Thyroid gland (tissue), 4 donors: ENCODE measurements around the gene HPCAL1. TPM values are rescaled to one million over a fixed set of nuclear protein-coding genes. Genes with fewer than 3 reads are reported as not detected.

Source experiments
- DNase-seq, 2 donors: peaks; one replicate each; pipeline ENCODE4 v3.0.0-alpha.2; 2019
- H3K27ac ChIP-seq, 3 donors: fragments of 200-600 bp; sonication (generic); 1 replicate in 2 of 3; 2 replicates in 1 of 3; pipeline ENCODE4 v1.5.1; 2016 to 2019; ENCODE audit warnings: mild to moderate bottlenecking in 1 of 3, moderate library complexity in 1 of 3
- H3K27me3 ChIP-seq: fragments of 200-600 bp; sonication (generic); one replicate; pipeline ENCODE4 v1.5.1; 2019
- H3K36me3 ChIP-seq, 2 donors: fragments of 200-600 bp; sonication (generic); one replicate each; pipeline ENCODE4 v1.5.1; 2016 to 2019
- H3K4me1 ChIP-seq, 2 donors: fragments of 200-600 bp; sonication (generic); one replicate each; pipeline ENCODE4 v1.5.1; 2017 to 2019
- H3K4me3 ChIP-seq, 3 donors: fragments of 200-600 bp; sonication (generic); replicated peaks in 1 of 3; 1 replicate in 2 of 3; 2 replicates in 1 of 3; pipeline ENCODE4 v1.5.1; 2016; ENCODE audit warnings: mild to moderate bottlenecking in 1 of 3
- H3K9me3 ChIP-seq: fragments of 200-600 bp; sonication (generic); one replicate; pipeline ENCODE4 v1.5.1; 2017
- POLR2A ChIP-seq, 2 donors: fragments of 450-650 bp; IDR thresholded peaks; one replicate each; pipeline ENCODE4 v1.6.1; 2017; ENCODE audit warnings: antibody characterized with exemption in 2 of 2, mild to moderate bottlenecking in 2 of 2, moderate library complexity in 1 of 2
- WGBS, 2 donors: methylation state at CpG; one replicate each; pipeline ENCODE4 v1.1.5; 2017; 5-methylcytosine and 5-hydroxymethylcytosine counted together
- intact Hi-C: fragments of 100-400 bp; cut with DNase I; formaldehyde crosslinking; loops from one replicate; pipeline ENCODE4 v1.15.1; 2023
- total RNA-seq, 4 donors: library from RNA; depleted of rRNA; stranded (reverse); fragments of >200 nt; gene quantifications; one replicate each; pipeline ENCODE4 v1.2.3, GENCODE V29; 2016
- TF ChIP-seq, protein P1 (sequence below), 6 experiments: fragments of 200-600 bp in 3 of 6; fragments of 450-650 bp in 3 of 6; sonication (generic) in 3 of 6; IDR thresholded peaks; one replicate each; pipeline ENCODE4 v1.5.1; 2016 to 2019; ENCODE audit warnings: antibody characterized with exemption in 6 of 6, mild to moderate bottlenecking in 2 of 6, inconsistent platforms in 1 of 6, moderate library complexity in 1 of 6

HPCAL1 gene
- total RNA-seq, 4 donors from 2014 or later = 39.9 to 84.2 (median 64.8) TPM

GRCh38 chr2:10402653-10403215 lies 100.0 kb downstream of the HPCAL1 start:
- H3K9me3 ChIP-seq = no peaks in the 10 kb centered on the region
- 84 to 92% methylated on average over 8 of the region's 8 CpGs for WGBS, 2 donors
- DNase-seq = no peak
- no peaks in the 10 kb centered on the region for H3K27me3 ChIP-seq
- peaks cover 19 to 53% of the 10 kb centered on the region in 2 donors for H3K4me1 ChIP-seq
- TF ChIP-seq, protein P1, sequence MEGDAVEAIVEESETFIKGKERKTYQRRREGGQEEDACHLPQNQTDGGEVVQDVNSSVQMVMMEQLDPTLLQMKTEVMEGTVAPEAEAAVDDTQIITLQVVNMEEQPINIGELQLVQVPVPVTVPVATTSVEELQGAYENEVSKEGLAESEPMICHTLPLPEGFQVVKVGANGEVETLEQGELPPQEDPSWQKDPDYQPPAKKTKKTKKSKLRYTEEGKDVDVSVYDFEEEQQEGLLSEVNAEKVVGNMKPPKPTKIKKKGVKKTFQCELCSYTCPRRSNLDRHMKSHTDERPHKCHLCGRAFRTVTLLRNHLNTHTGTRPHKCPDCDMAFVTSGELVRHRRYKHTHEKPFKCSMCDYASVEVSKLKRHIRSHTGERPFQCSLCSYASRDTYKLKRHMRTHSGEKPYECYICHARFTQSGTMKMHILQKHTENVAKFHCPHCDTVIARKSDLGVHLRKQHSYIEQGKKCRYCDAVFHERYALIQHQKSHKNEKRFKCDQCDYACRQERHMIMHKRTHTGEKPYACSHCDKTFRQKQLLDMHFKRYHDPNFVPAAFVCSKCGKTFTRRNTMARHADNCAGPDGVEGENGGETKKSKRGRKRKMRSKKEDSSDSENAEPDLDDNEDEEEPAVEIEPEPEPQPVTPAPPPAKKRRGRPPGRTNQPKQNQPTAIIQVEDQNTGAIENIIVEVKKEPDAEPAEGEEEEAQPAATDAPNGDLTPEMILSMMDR (IDR thresholded peaks at IDR 0.05) = no peak
- no peaks in the 10 kb centered on the region for H3K36me3 ChIP-seq
- intact Hi-C loops = no loop called here
- no peak overlapping the region for H3K4me3 ChIP-seq
- H3K27ac ChIP-seq = no peak overlapping the region

DNA sequence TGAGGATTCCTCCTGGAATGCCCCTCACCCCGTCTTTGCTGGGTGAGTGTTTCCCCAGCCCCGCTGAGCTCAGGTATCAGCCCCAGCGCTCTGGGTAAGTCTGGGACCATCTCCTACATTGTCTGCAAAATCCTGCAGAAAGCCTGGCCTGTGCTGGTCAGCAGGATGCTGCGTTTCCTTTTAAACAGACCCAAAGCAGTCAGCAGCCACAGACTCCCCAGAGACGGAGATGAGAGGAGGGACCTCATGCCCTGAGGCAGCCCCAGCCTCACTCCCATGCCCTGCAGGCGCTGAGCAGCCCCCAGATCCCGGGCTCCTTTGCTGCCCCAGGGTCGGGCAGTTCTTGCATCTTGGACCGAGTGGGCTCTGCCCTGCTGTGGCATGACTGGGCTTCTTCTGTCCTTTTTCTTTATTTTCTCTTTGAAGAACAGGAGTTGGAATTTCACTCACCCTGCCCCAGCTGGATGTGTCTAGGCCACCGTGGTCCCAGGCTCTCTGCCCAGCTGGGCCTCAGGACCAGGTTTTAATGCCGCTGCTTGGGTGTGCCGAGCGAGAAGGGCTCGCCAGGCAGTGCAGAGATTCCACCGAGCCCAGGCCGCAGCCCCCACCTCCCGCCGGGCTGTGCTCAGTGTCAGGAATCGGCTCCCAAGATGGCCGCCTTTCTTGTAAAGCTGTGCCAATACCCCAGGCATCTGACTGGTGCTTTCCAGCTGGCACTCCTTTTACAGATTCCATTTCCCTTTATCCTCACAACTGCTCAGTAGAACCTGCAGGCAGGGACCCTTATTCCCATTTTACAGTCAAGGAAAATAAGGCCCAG lies 101.8 kb downstream of the HPCAL1 start:
- 77 to 83% methylated on average over 19 to 20 of the region's 20 CpGs for WGBS, 2 donors
- no peak overlapping the region for H3K4me3 ChIP-seq
- intact Hi-C loops = loop anchor here (5.0 kb wide), 2 partner anchors 102 to 117 kb away; partner anchors contain the start of gene HPCAL1

GRCh38 chr2:10405448-10405847 lies 102.7 kb downstream of the HPCAL1 start:
- no peak for TF ChIP-seq POLR2A (IDR thresholded peaks at IDR 0.05)
- TF ChIP-seq, protein P1 (IDR thresholded peaks at IDR 0.05) = no peak
- Histone ChIP-seq H3K27me3 (no peaks in the 10 kb centered on the region), H3K27ac (peak overlapping the region; percentile 70 to 82 (median 78)), H3K36me3 (no peaks in the 10 kb centered on the region), H3K9me3 (no peaks in the 10 kb centered on the region), H3K4me3 (no peak overlapping the region), H3K4me1 (peaks cover 24 to 71% of the 10 kb centered on the region in 2 donors)
- intact Hi-C loops = loop anchor here (5.0 kb wide), 2 partner anchors 103 to 118 kb away; partner anchors contain the start of gene HPCAL1
- WGBS, 2 donors = 7 to 30% methylated on average over 5 to 10 of the region's 13 CpGs
- DNase-seq = peak; percentile 89 to 92

More for the DNA sequence above, 101.8 kb downstream of the HPCAL1 start:
- no peak for TF ChIP-seq POLR2A (IDR thresholded peaks at IDR 0.05)
- TF ChIP-seq, protein P1 (IDR thresholded peaks at IDR 0.05) = no peak
- no peak for DNase-seq
- H3K4me1 ChIP-seq = peaks cover 24 to 71% of the 10 kb centered on the region in 2 donors
- H3K36me3 ChIP-seq = no peaks in the 10 kb centered on the region
- H3K27ac ChIP-seq = peak overlapping the region; percentile 70 to 82 (median 78)
- H3K27me3 ChIP-seq = no peaks in the 10 kb centered on the region
- H3K9me3 ChIP-seq = no peaks in the 10 kb centered on the region

DNA sequence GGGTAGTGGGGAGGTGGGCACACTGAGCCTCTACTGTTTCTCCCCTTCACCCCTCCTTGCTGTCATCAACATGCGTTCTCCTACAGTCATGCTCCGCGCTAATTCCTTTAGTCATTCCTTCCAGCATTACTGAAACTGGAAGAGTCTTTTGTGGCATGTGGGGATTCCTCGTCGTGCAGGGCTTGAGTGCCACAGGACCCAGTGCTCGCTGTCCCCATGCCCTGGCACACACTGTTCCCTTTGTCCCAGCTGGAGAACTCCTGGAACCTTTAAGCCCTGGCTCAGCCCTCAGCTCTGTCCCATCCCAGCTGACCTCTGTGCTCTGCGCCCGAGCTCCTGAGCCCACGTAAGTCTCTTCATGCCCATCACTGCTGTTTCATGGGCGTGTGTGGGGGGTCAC lies 103.3 kb downstream of the HPCAL1 start:
- no peaks in the 10 kb centered on the region for H3K36me3 ChIP-seq
- DNase-seq = peak; percentile 34 to 39
- peaks cover 24 to 68% of the 10 kb centered on the region in 2 donors for H3K4me1 ChIP-seq
- WGBS, 2 donors = 79 to 86% methylated on average over 10 of the region's 10 CpGs
- TF ChIP-seq, protein P1 (IDR thresholded peaks at IDR 0.05) = no peak
- TF ChIP-seq POLR2A (IDR thresholded peaks at IDR 0.05) = no peak
- H3K9me3 ChIP-seq = no peaks in the 10 kb centered on the region
- H3K27me3 ChIP-seq = no peaks in the 10 kb centered on the region
- intact Hi-C loops = loop anchor here (5.0 kb wide), 2 partner anchors 104 to 119 kb away; partner anchors contain the start of gene HPCAL1
- H3K27ac ChIP-seq = peak overlapping the region in 2 of 3 donors; percentile 12 to 88
- no peak overlapping the region for H3K4me3 ChIP-seq
